Upper lobe of right lung (tissue), 1 donor: ENCODE results near the gene MYO5B. TPM values are rescaled to one million over a fixed set of nuclear protein-coding genes. Genes with fewer than 3 reads are reported as not detected.
A peak's percentile ranks its signal among the peaks of the same experiment; 100 is the strongest.

ENCODE experiments used
- ATAC-seq: fragments of 200-7000 bp; cut with Tn5 transposase; one replicate; pipeline ENCODE4 v1.9.1; 2020; ENCODE audit warnings: mild to moderate bottlenecking, moderate library complexity
- DNase-seq: peaks from one replicate; pipeline ENCODE4 v3.0.0-alpha.2; 2020
- H3K27ac ChIP-seq: fragments of 200-600 bp; one replicate; pipeline ENCODE4 v1.8.0; 2022
- H3K27me3 ChIP-seq: fragments of 200-600 bp; one replicate; pipeline ENCODE4 v1.8.0; 2022; ENCODE audit warnings: mild to moderate bottlenecking
- H3K36me3 ChIP-seq: fragments of 200-600 bp; one replicate; pipeline ENCODE4 v1.8.0; 2022
- H3K4me1 ChIP-seq: fragments of 200-600 bp; one replicate; pipeline ENCODE4 v1.8.0; 2022
- H3K4me3 ChIP-seq: fragments of 200-600 bp; one replicate; pipeline ENCODE4 v1.8.0; 2022; ENCODE audit warnings: mild to moderate bottlenecking
- H3K9me3 ChIP-seq: fragments of 200-600 bp; one replicate; pipeline ENCODE4 v1.8.0; 2022
- intact Hi-C: fragments of 100-400 bp; cut with DNase I; formaldehyde crosslinking; loops from one replicate; pipeline ENCODE4 v1.11.0; 2022
- total RNA-seq: library from RNA; stranded (reverse); fragmentation: NEBNext Ultra II Directional; extraction: Animal tissue kit (Norgen Biotek cat#: 25700); gene quantifications from one replicate; pipeline ENCODE4 v1.2.1, GENCODE V29; 2021
- TF ChIP-seq, protein P1 (sequence below): fragments of 200-600 bp; IDR thresholded peaks from one replicate; pipeline ENCODE4 v1.8.0; 2022; ENCODE audit warnings: antibody characterized with exemption
- donor health status: DM: no; HTN: yes; CAD: no; lungs with severe emphysema.

The MYO5B gene
- total RNA-seq, 1 donor from 2014 or later, result 31.6 TPM

DNA sequence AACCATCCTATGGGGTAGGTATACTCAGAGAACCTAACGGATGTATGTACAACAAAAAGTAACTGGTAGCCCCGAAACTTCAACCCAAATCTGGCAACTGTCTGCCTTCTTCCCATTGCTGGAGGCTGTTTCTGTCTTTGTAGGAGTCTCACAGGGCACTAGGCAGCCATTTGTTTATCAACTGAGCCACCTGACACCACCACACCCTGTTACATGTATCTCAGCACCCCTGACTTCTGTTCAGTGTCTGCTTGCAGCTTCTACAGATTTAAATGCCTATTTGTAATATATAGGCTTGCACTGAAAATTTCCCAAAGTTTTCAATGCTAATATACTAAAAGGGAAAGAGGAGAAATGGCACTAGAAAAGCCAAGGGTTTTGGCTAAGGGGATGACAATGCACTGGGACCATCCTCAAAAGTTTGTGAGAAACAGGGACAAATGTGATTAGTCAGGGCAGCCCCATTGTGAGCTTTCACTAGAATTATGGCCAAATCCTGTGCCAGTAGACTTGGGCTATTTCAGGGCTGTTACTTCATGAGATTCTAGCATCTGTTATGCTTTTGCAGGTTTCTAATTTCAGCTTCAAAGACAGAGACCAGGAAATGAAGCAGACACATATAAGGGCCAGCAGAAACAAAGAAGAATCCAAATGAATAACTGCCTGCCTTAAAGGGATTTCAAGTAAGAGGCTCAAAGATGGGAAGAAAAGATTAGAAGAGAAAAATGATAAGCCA is 103.3 kb downstream of the MYO5B start:
- no peaks in the 10 kb centered on the region for H3K9me3 ChIP-seq
- DNase-seq, result no peak
- no peaks in the 10 kb centered on the region for H3K4me1 ChIP-seq
- no peak overlapping the region for H3K4me3 ChIP-seq
- no peaks in the 10 kb centered on the region for H3K27me3 ChIP-seq
- H3K36me3 ChIP-seq, result no peaks in the 10 kb centered on the region
- TF ChIP-seq, protein P1, sequence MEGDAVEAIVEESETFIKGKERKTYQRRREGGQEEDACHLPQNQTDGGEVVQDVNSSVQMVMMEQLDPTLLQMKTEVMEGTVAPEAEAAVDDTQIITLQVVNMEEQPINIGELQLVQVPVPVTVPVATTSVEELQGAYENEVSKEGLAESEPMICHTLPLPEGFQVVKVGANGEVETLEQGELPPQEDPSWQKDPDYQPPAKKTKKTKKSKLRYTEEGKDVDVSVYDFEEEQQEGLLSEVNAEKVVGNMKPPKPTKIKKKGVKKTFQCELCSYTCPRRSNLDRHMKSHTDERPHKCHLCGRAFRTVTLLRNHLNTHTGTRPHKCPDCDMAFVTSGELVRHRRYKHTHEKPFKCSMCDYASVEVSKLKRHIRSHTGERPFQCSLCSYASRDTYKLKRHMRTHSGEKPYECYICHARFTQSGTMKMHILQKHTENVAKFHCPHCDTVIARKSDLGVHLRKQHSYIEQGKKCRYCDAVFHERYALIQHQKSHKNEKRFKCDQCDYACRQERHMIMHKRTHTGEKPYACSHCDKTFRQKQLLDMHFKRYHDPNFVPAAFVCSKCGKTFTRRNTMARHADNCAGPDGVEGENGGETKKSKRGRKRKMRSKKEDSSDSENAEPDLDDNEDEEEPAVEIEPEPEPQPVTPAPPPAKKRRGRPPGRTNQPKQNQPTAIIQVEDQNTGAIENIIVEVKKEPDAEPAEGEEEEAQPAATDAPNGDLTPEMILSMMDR, result no peak
- H3K27ac ChIP-seq, result no peak overlapping the region
- intact Hi-C loops, result no loop called here
- no peak for ATAC-seq

DNA sequence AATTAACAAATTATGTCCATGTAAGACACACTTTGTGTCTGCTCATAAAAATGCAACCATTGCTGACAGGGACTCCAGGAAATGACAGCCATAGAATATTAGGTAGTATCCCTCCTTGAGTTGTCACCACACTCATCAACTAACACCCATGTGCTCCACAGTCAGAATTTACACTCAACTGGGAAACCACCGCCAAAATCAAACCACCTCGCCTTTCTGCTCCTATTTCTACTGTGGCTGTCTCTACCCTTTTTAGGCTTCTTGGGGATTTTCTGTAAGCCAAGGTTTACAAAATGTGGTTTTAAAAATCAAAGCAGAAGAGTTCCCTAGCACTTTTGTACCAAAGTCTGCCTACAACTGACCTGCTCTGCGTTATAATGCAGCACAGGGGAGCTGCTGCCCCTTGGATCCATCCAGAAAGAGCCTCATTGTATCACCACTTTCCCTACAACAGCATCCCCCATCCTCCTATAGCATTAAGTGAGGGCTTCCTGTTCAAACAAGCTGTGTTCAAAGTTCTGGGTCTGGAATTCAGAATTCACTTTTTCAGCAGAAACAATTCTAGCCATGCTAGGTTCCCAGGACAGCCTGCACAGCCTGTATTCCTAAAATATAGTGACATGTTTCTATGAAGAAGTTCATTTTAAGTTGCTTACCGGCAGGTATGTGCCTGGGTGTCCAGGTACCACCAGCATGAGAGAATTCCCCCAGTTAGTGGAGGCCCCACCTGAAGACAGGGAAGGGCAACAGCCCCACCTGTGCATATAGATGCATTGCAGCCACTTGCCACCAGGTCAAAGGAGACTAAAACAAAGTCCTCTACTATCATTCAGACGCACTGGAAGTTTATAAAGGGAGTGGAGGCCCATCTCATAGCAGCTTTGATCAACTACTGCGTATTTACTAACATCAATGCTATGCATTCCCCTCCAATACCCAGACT is 104.3 kb downstream of the MYO5B start:
- Histone ChIP-seq H3K27me3 (no peaks in the 10 kb centered on the region), H3K4me1 (no peaks in the 10 kb centered on the region), H3K27ac (no peak overlapping the region), H3K9me3 (no peaks in the 10 kb centered on the region), H3K4me3 (no peak overlapping the region), H3K36me3 (no peaks in the 10 kb centered on the region)
- ATAC-seq, result no peak
- no peak for DNase-seq
- TF ChIP-seq, protein P1, result no peak
- intact Hi-C loops, result no loop called here

DNA sequence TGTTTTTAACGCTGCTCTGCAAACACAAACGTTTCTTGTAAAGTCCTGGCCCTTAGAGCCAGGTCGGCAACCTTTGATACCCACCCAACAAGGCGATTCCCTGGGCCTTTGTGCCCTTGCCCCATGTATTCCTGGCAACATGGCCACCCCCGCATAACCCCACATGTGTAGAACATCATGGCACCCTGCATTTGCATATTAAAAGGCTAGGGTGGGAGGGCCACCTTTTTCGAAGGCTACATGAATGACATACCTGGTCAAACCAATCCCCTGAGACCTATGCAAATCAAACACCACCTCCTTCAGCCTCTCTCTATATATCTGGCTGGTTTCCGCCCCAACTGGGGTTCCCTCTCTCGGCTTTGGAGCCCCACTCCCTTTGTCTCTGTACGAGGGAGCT is 105.2 kb downstream of the MYO5B start:
- Histone ChIP-seq H3K27me3 (no peaks in the 10 kb centered on the region), H3K4me1 (no peaks in the 10 kb centered on the region), H3K9me3 (no peaks in the 10 kb centered on the region), H3K36me3 (no peaks in the 10 kb centered on the region), H3K4me3 (no peak overlapping the region), H3K27ac (no peak overlapping the region)
- ATAC-seq (no peak), DNase-seq (no peak)
- intact Hi-C loops, result no loop called here
- TF ChIP-seq, protein P1, result no peak

DNA sequence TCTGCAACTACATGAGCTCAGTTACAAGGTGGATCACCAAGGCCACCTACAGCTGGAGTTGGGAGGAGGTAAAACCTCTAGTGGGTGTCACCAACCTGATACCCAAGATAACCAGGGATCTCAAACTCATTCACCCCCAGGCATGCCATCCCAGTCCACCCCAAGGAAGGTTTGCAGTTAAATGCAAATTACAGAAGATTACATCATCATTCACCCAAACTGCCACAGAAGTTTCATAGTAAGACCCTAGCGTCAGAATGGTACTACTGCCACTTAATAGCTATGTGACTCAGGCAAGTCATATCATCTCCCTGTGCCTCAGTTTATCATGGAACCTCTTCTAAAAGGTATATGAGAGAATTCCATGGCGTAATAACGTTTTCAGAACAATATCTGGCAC is 111.2 kb downstream of the MYO5B start:
- ATAC-seq, result no peak
- TF ChIP-seq, protein P1, result no peak

DNA sequence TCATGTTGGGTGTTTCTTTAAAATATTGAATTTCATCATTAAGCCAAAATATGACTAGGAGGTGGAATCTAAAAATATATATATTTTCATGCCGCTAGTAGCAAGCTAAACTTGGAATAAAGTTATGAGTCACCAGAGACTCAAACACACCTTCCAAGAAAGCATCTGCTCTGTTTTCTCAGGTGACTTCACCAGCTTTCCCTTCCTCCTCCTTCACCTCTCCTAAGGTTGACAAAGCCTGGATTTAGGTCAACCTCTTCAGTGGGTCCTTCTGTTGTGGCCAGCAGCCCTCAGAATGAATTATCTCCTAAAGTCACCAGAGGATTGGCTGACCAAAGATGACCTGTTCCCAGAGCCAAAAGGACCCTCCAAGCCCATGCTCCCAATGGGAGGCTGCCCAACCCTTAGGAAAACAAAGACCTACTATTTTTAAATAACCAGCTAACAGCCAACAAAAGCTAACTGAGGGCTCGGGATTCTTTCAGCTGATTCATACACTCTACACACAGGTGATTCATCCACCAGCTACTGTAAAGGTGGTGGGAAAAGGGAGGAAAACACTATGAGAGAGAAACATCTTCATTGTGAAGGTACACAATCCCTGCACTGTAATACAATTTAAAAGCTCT is 113.9 kb downstream of the MYO5B start:
- H3K36me3 ChIP-seq, result no peaks in the 10 kb centered on the region
- H3K4me1 ChIP-seq, result no peaks in the 10 kb centered on the region
- ATAC-seq, result peak; percentile 62
- no peaks in the 10 kb centered on the region for H3K27me3 ChIP-seq
- intact Hi-C loops, result no loop called here
- DNase-seq, result no peak
- H3K27ac ChIP-seq, result no peak overlapping the region
- H3K4me3 ChIP-seq, result no peak overlapping the region
- no peaks in the 10 kb centered on the region for H3K9me3 ChIP-seq
- TF ChIP-seq, protein P1, result no peak

More for the DNA sequence above, 111.2 kb downstream of the MYO5B start:
- intact Hi-C loops, result no loop called here
- no peaks in the 10 kb centered on the region for H3K4me1 ChIP-seq
- no peak overlapping the region for H3K27ac ChIP-seq
- H3K4me3 ChIP-seq, result no peak overlapping the region
- no peaks in the 10 kb centered on the region for H3K36me3 ChIP-seq
- no peaks in the 10 kb centered on the region for H3K27me3 ChIP-seq
- DNase-seq, result no peak
- H3K9me3 ChIP-seq, result no peaks in the 10 kb centered on the region
